Psoas muscle (tissue), 8 donors: ENCODE data around the gene NIFK. TPM values are rescaled to one million over a fixed set of nuclear protein-coding genes. Genes with fewer than 3 reads are reported as not detected.
A peak's percentile ranks its signal among the peaks of the same experiment; 100 is the strongest.
"Not testable (repeated sequence)": the region's sequence is repeated elsewhere in the genome, so short reads cannot be mapped to it uniquely, and the experiment has no call there.

ENCODE experiments used
- ATAC-seq, 4 donors: fragments of 200-7000 bp; cut with Tn5 transposase; one replicate each; pipeline ENCODE4 v1.9.1; 2020; ENCODE audit warnings: moderate library complexity in 3 of 4, mild to moderate bottlenecking in 2 of 4
- DNase-seq, 2 donors: peaks; one replicate each; pipeline ENCODE4 v3.0.0-alpha.2; 2020
- H3K27ac ChIP-seq: fragments of 200-600 bp; one replicate; pipeline ENCODE4 v1.8.0; 2022
- H3K27me3 ChIP-seq, 3 donors: fragments of 200-600 bp in 1 of 3; one replicate each; pipeline versions ENCODE4 v1.6.1 to v1.8.0; 2013 to 2022; ENCODE audit warnings: low read length in 2 of 3, mild to moderate bottlenecking in 2 of 3, moderate library complexity in 1 of 3; ENCODE audit not compliant: insufficient read depth in 3 of 3
- H3K36me3 ChIP-seq, 2 donors: fragments of 200-600 bp in 1 of 2; one replicate each; pipeline versions ENCODE4 v1.6.1 to v1.8.0; 2013 to 2022; ENCODE audit warnings: low read depth in 1 of 2, mild to moderate bottlenecking in 1 of 2, moderate library complexity in 1 of 2; ENCODE audit not compliant: insufficient read depth in 1 of 2
- H3K4me1 ChIP-seq: fragments of 200-600 bp; one replicate; pipeline ENCODE4 v1.8.0; 2022
- H3K4me3 ChIP-seq: fragments of 200-600 bp; one replicate; pipeline ENCODE4 v1.8.0; 2022; ENCODE audit warnings: mild to moderate bottlenecking
- H3K9me3 ChIP-seq: fragments of 200-600 bp; one replicate; pipeline ENCODE4 v1.8.0; 2022
- CTCF ChIP-seq: fragments of 200-600 bp; IDR thresholded peaks from one replicate; pipeline ENCODE4 v1.8.0; 2022; ENCODE audit warnings: antibody characterized with exemption
- WGBS, 3 donors: extraction: QIAGEN DNeasy Blood & Tissue Kit; methylation state at CpG; one replicate each; pipeline versions ENCODE4 v1.1.6 to v1.1.7; 2013; 5-methylcytosine and 5-hydroxymethylcytosine counted together
- intact Hi-C, 2 donors: fragments of 100-400 bp; cut with DNase I; formaldehyde crosslinking; loops; one replicate each; pipeline versions ENCODE4 v1.11.0 to v1.14.2; 2022
- polyA plus RNA-seq, 3 donors: library from polyadenylated mRNA; stranded (reverse); fragments of 200-250 nt; gene quantifications; one replicate each; pipeline ENCODE4 v1.2.3, GENCODE V29; 2013
- total RNA-seq, 4 donors: library from RNA; stranded (reverse); fragmentation: NEBNext Ultra II Directional in 2 of 4; extraction: Animal tissue kit (Norgen Biotek cat#: 25700) in 2 of 4; gene quantifications; one replicate each; pipeline versions ENCODE4 v1.2.1 to v1.2.4, GENCODE V29; 2021 to 2023
- donor health status: healthy with polysubstance abuse.
- donor health status: DM: no; HTN: no; CAD: no; lungs with moderate emphysema.
- donor health status: Bipolar disorder and iron deficiency.
- donor health status: healthy.
- donor health status: DM: yes; HTN: yes; CAD: no.
- donor health status: DM: no; HTN: no; CAD: no.
- donor health status: DM: no; HTN: no; CAD: no.
- donor health status: DM: yes; HTN: yes; CAD: no.

The NIFK gene
- total and polyA plus RNA-seq, 7 donors: 46.5 to 116 (median 49.2) TPM

- TF ChIP-seq CTCF: no peak
- Histone ChIP-seq H3K4me1 (peaks cover 12% of the 10 kb centered on the region), H3K4me3 (no peak overlapping the region), H3K27me3 (no peaks in the 10 kb centered on the region), H3K27ac (peak overlapping the region; percentile 76), H3K36me3 (no peaks in the 10 kb centered on the region), H3K9me3 (no peaks in the 10 kb centered on the region)
- WGBS, 3 donors: 23 to 24% (median 23%) methylated on average over 1 of the region's 1 CpG
- no peak for DNase-seq
- intact Hi-C loops: loop anchor here (5.0 kb wide), 4 partner anchors 64 to 314 kb away; partner anchors contain the start of gene RNU4ATAC (in 1 of the 2)
- no peak for ATAC-seq
These were observed 20.5 kb downstream of the NIFK start for GRCh38 chr2:121716126-121716525.

GRCh38 chr2:121711481-121711880 lies 25.2 kb downstream of the NIFK start:
- H3K27ac ChIP-seq: not testable (repeated sequence)

DNA sequence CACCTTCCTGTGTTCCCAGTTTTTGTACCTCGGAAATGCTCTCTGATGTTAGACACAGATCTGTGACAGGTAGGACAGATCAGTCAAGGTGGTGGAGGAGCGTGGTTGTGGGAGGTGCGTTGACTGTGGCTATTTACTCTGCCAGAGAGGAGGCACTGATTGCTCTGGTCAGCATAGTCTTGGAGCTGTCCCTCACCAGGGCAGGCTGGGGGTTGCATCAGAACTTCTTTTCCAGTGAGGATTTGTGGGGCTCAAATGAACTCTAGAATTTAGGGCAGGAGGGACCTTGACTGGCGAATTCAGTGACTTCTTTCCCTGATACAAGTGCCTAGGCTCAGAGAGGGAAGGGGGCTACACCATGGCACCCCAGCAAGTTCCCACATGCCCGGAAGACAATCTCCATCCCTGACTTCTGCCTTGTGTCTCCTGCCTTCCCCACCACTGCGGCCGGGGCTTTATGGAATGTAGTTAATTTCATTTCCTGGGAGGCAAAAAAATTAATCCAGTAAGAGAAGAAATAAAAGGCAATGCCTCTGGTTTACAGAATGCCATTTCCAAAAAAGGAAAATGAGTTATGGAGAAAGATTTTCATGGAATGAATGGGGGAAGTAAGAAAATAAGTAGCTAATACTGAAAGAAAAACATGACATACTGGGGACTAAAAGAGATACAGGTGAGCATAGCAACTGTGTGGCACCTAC lies 26.1 kb downstream of the NIFK start:
- DNase-seq: no peak
- H3K9me3 ChIP-seq: no peaks in the 10 kb centered on the region
- 79 to 86% (median 81%) methylated on average over 7 of the region's 7 CpGs for WGBS, 3 donors
- ATAC-seq: no peak
- no peaks in the 10 kb centered on the region for H3K4me1 ChIP-seq
- intact Hi-C loops: loop anchor here in 1 of 2 donors (5.0 kb wide), 1 partner anchor 43 kb away; no protein-coding TSS in a partner anchor
- no peak for TF ChIP-seq CTCF
- H3K36me3 ChIP-seq: no peaks in the 10 kb centered on the region
- no peak overlapping the region for H3K27ac ChIP-seq
- H3K27me3 ChIP-seq: no peaks in the 10 kb centered on the region
- no peak overlapping the region for H3K4me3 ChIP-seq

More at GRCh38 chr2:121711481-121711880, 25.2 kb downstream of the NIFK start:
- ATAC-seq, H3K27me3 ChIP-seq, H3K36me3 ChIP-seq, H3K9me3 ChIP-seq, H3K4me1 ChIP-seq, DNase-seq, H3K4me3 ChIP-seq: not testable (repeated sequence)
- intact Hi-C loops: loop anchor here in 1 of 2 donors (5.0 kb wide), 1 partner anchor 44 kb away; no protein-coding TSS in a partner anchor
- 69 to 85% (median 80%) methylated on average over 2 to 3 of the region's 3 CpGs for WGBS, 3 donors

GRCh38 chr2:121709776-121710469 lies 26.8 kb downstream of the NIFK start:
- no peak for TF ChIP-seq CTCF

DNA sequence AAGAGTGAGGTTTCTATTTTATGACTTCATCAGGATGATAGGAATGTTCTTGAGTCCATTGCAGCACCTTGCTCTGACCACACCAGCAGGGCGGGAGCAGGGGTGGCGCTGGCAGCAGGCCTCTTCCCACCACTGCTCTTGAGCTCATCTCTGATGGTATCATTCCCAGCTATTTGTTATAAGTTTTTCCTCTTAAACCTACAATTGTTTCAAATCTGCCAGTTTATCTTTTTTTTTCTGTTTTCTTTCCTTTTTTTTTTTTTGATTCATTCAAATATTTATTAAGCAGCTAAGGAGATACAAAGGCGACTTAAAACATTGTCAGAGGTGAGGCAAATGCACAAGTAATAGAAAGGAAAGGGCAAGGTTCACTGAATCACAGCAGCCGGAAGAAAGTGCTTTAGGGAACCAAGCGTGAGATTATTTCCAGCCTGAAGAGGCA lies 28.7 kb downstream of the NIFK start:
- Histone ChIP-seq H3K9me3 (no peaks in the 10 kb centered on the region), H3K4me1 (no peaks in the 10 kb centered on the region), H3K4me3 (no peak overlapping the region), H3K27me3 (no peaks in the 10 kb centered on the region), H3K36me3 (no peaks in the 10 kb centered on the region), H3K27ac (no peak overlapping the region)
- 85 to 93% (median 89%) methylated on average over 5 of the region's 5 CpGs for WGBS, 3 donors
- no peak for TF ChIP-seq CTCF
- no peak for DNase-seq
- intact Hi-C loops: no loop called here
- ATAC-seq: no peak

More at GRCh38 chr2:121709776-121710469, 26.8 kb downstream of the NIFK start:
- DNase-seq (no peak), ATAC-seq (no peak)
- Histone ChIP-seq H3K4me1 (no peaks in the 10 kb centered on the region), H3K27ac (no peak overlapping the region), H3K4me3 (no peak overlapping the region), H3K36me3 (no peaks in the 10 kb centered on the region), H3K9me3 (no peaks in the 10 kb centered on the region), H3K27me3 (no peaks in the 10 kb centered on the region)
- intact Hi-C loops: loop anchor here in 1 of 2 donors (5.0 kb wide), 1 partner anchor 43 kb away; no protein-coding TSS in a partner anchor
- WGBS, 3 donors: 74 to 79% (median 75%) methylated on average over 11 of the region's 11 CpGs
